Measurements from ENCODE around the gene ZNF69.
"Not testable (repeated sequence)": the region's sequence is repeated elsewhere in the genome, so short reads cannot be mapped to it uniquely, and the experiment has no call there.

The ZNF69 gene

GRCh38 chr19:11949614-11950080 is 62.1 kb downstream of the ZNF69 start:
- not testable (repeated sequence) for DNase-seq (ENCODE audit: extremely low read depth in 1 of 2, low read depth in 1 of 2)

GRCh38 chr19:11950312-11950711 is 62.7 kb downstream of the ZNF69 start:
- no peak for DNase-seq (ENCODE audit: extremely low read depth in 1 of 2, low read depth in 1 of 2)
